GM12878 (cell line): ENCODE results near the gene SH2D5. TPM values are rescaled to one million over a fixed set of nuclear protein-coding genes. Genes with fewer than 3 reads are reported as not detected.

ENCODE experiments used
- ATF3 ChIP-seq: IDR thresholded peaks from 2 replicates; pipeline ENCODE4 v1.6.1; 2011; ENCODE audit warnings: low read depth, mild to moderate bottlenecking, low read length, moderate library complexity, borderline replicate concordance; ENCODE audit errors: extremely low read depth
- ATF7 ChIP-seq: fragments of 450-650 bp; IDR thresholded peaks from 2 replicates; pipeline ENCODE4 v1.6.1; 2016; ENCODE audit warnings: low read depth, mild to moderate bottlenecking
- BCL11A ChIP-seq: IDR thresholded peaks from 2 replicates; pipeline ENCODE4 v1.6.1; 2011; ENCODE audit warnings: low read depth, low read length
- BHLHE40 ChIP-seq, 2 experiments: fragments of 450-650 bp in 1 of 2; IDR thresholded peaks; 2 replicates each; pipeline ENCODE4 v1.6.1; 2011 to 2017; ENCODE audit warnings: low read depth in 2 of 2, borderline replicate concordance in 1 of 2, improper control_type of control experiment in 1 of 2, low read length in 1 of 2, mild to moderate bottlenecking in 1 of 2
- CEBPB ChIP-seq, 2 experiments: fragments of 150-350 bp in 1 of 2; IDR thresholded peaks; 2 replicates each; pipeline ENCODE4 v1.6.1; 2012 to 2014; ENCODE audit warnings: low read depth in 2 of 2, low read length in 2 of 2, borderline replicate concordance in 1 of 2, inconsistent platforms in 1 of 2
- CREM ChIP-seq: IDR thresholded peaks from 2 replicates; pipeline ENCODE4 v1.6.1; 2014; ENCODE audit warnings: antibody characterized with exemption, low read depth
- DPF2 ChIP-seq: fragments of 450-650 bp; IDR thresholded peaks from 2 replicates; pipeline ENCODE4 v1.6.1; 2017; ENCODE audit warnings: mild to moderate bottlenecking
- EP300 ChIP-seq, 2 experiments: fragments of 150-350 bp in 1 of 2; IDR thresholded peaks; 2 replicates each; pipeline ENCODE4 v1.6.1; 2011 to 2012; ENCODE audit warnings: low read depth in 2 of 2, low read length in 2 of 2, borderline replicate concordance in 1 of 2, improper control_type of control experiment in 1 of 2, inconsistent platforms in 1 of 2; ENCODE audit not compliant: control insufficient read depth in 1 of 2
- IKZF1 ChIP-seq: fragments of 450-650 bp; conservative IDR thresholded peaks from 2 replicates; pipeline ENCODE4 v1.6.1; 2017; ENCODE audit warnings: antibody characterized with exemption, mild to moderate bottlenecking
- MLLT1 ChIP-seq: fragments of 450-650 bp; IDR thresholded peaks from 2 replicates; pipeline ENCODE4 v1.6.1; 2016; ENCODE audit warnings: mild to moderate bottlenecking
- POLR2A ChIP-seq: IDR thresholded peaks from 2 replicates; pipeline ENCODE4 v1.6.1; 2011; ENCODE audit warnings: low read depth, mild to moderate bottlenecking, low read length
- POLR2AphosphoS5 ChIP-seq: IDR thresholded peaks from 2 replicates; pipeline ENCODE4 v1.6.1; 2011; ENCODE audit warnings: mild to moderate bottlenecking, low read length, inconsistent platforms
- RELB ChIP-seq: fragments of 450-650 bp; IDR thresholded peaks from 2 replicates; pipeline ENCODE4 v1.6.1; 2017; ENCODE audit warnings: low read depth, mild to moderate bottlenecking, moderate library complexity
- REST ChIP-seq: IDR thresholded peaks from 2 replicates; pipeline ENCODE4 v1.6.1; 2012; ENCODE audit warnings: mild to moderate bottlenecking, low read depth, low read length
- SKIL ChIP-seq: fragments of 450-650 bp; IDR thresholded peaks from 2 replicates; pipeline ENCODE4 v1.6.1; 2017; ENCODE audit warnings: mild to moderate bottlenecking, low read depth, inconsistent platforms; ENCODE audit not compliant: poor library complexity, severe bottlenecking
- SMAD5 ChIP-seq: IDR thresholded peaks from 2 replicates; pipeline ENCODE4 v1.6.1; 2016; ENCODE audit warnings: antibody characterized with exemption, low read depth
- STAT1 ChIP-seq: fragments of 450-650 bp; conservative IDR thresholded peaks from 2 replicates; pipeline ENCODE4 v1.6.1; 2014; ENCODE audit warnings: antibody characterized with exemption, mild to moderate bottlenecking
- SUPT20H ChIP-seq: IDR thresholded peaks from 2 replicates; pipeline ENCODE4 v1.6.1; 2011; ENCODE audit warnings: low read depth, mild to moderate bottlenecking, low read length, moderate library complexity, borderline replicate concordance; ENCODE audit not compliant: control insufficient read depth
- USF2 ChIP-seq: IDR thresholded peaks from 2 replicates; pipeline ENCODE4 v1.6.1; 2011; ENCODE audit warnings: low read depth, low read length, improper control_type of control experiment, borderline replicate concordance
- ZNF384 ChIP-seq: IDR thresholded peaks from 2 replicates; pipeline ENCODE4 v1.6.1; 2012; ENCODE audit warnings: low read depth, mild to moderate bottlenecking, low read length, improper control_type of control experiment, borderline replicate concordance
- polyA plus RNA-seq, 11 experiments: library from polyadenylated mRNA; depleted of rRNA in 4 of 11; unstranded in 6 of 11; stranded (reverse) in 5 of 11; fragments of >200 nt; fragmentation: Nextera tagmentation in 4 of 11; fragmentation: Illumina TruSeq in 1 of 11; extraction: Ambion mirVana in 4 of 11; extraction: Trizol in 1 of 11; gene quantifications; 1 replicate in 1 of 11; 2 replicates in 10 of 11; pipeline versions ENCODE4 v1.2.1 to v1.2.3, GENCODE V29; 2011 to 2016; ENCODE audit warnings: inconsistent platforms in 2 of 11, missing spikeins in 2 of 11, low read depth in 1 of 11
- total RNA-seq, 4 experiments: library from RNA; depleted of rRNA in 3 of 4; stranded (reverse); fragments of >200 nt in 3 of 4; fragmentation: Illumina TruSeq in 1 of 4; extraction: Trizol in 1 of 4; gene quantifications; 2 replicates each; pipeline versions ENCODE4 v1.2.1 to v1.2.3, GENCODE V29; 2013 to 2021

Gene SH2D5
- total and polyA plus RNA-seq, 10 of the 15 experiments (the other 5 are each of a cell fraction or from before 2014, with no cell fraction given): 0.03 to 0.62 (median 0.20) TPM; not detected in 3

GRCh38 chr1:20678599-20678998, 53.9 kb downstream of the SH2D5 start (continued):
- TF ChIP-seq USF2 (no peak), ATF7 (peak; percentile 63), CREM (peak; percentile 45; the same call in 1 of the 2 replicates), SUPT20H (no peak), IKZF1 (peak; percentile 89), POLR2AphosphoS5 (no peak), REST (no peak), SMAD5 (no peak), RELB (peak; percentile 72), MLLT1 (0 out of 2 replicates have a peak, but pooled peaks have one; percentile 19), CEBPB (IDR thresholded peaks at IDR 0.05; ENCODE audit: borderline replicate concordance in 1 of 2, low read depth in 2 of 2, low read length in 2 of 2) (peak in 1 of 2 experiments; percentile 45; a peak in 1 of 4 replicates), STAT1 (no peak), EP300 (IDR thresholded peaks at IDR 0.05; ENCODE audit: borderline replicate concordance in 1 of 2, control insufficient read depth in 1 of 2, low read depth in 2 of 2, low read length in 2 of 2) (peak; percentile 24 to 42; a peak in 1 of 4 replicates), BCL11A (peak; percentile 67), POLR2A (no peak), ATF3 (no peak), BHLHE40 (IDR thresholded peaks at IDR 0.05; ENCODE audit: borderline replicate concordance in 1 of 2, low read depth in 2 of 2, low read length in 1 of 2) (peak; percentile 45 to 56; a peak in 2 of 4 replicates), DPF2 (peak; percentile 64; the same call in 1 of the 2 replicates), ZNF384 (peak; percentile 69), SKIL (peak; percentile 61)
